Tongue (tissue), 2 donors: Measurements from ENCODE around the gene STEAP3. TPM values are rescaled to one million over a fixed set of nuclear protein-coding genes. Genes with fewer than 3 reads are reported as not detected.

Experiments
- DNase-seq: peaks from one replicate; pipeline ENCODE4 v3.0.0-alpha.2; 2015
- total RNA-seq: library from RNA; depleted of rRNA; stranded (reverse); fragments of >200 nt; gene quantifications from one replicate; pipeline ENCODE4 v1.2.3, GENCODE V29; 2014

STEAP3 gene
- total RNA-seq, 1 donor from 2014 or later = 25.2 TPM

DNA sequence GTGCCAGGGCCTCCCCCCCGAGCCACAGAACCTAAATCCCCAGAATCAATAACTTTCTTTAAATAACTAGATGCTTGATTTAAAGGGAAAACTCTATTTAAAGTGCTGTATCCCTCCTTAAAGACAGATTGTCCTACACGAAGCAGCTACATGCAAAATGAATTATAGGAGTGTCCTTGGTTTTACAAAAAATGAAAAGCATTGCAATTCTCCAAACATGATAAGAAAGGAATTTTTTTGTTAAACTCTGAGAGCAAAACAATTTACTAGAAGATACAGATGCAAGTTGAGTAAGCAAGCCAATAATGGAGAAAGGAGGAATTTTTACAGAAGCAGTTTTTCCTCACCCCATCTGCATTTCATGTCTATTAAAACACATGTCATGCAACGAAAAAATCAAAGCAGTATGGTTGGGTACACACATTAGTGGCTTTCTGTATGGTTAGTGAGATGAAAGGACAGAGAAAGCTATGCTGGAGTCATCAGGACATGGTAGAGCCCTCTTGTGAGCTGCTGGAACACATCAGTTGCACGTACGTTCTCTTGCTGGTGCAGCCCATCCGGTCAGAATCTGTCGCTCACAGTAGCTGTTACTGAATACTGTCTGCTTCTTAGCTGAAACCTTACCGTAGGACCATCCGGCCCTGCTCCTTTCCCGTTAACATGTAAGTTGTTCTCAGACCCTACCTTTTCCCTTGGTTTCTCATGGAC lies 25.9 kb upstream of the STEAP3 start:
- DNase-seq = no peak

DNA sequence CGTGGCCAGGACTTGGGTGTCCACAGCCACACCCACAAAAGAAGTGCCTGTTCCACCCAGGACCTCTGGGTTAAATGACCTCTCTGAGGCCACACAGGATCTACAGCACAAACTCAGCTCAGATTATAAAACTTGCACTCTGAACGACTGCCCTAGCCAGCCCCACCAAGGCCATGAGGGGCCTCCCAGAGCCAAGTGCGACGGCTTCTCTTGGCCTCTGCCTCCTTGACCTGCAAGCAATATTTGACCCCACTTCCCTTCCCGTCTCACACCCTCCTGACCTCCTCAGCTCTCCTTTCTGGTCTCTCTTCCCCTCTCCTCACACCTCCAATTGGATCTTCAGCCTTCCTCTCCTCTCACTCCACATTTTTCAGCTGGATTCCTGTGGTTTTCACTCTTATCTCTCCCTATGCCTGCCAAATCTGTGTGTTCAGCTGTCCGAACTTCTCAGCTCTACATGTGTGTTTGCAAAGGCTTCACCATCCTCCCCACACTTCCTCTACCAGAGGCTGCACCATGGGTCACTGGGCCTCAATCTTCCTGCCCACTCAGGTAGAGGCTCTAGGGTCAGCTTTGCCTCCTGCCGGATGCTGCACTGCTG lies 25.3 kb upstream of the STEAP3 start:
- DNase-seq = no peak

DNA sequence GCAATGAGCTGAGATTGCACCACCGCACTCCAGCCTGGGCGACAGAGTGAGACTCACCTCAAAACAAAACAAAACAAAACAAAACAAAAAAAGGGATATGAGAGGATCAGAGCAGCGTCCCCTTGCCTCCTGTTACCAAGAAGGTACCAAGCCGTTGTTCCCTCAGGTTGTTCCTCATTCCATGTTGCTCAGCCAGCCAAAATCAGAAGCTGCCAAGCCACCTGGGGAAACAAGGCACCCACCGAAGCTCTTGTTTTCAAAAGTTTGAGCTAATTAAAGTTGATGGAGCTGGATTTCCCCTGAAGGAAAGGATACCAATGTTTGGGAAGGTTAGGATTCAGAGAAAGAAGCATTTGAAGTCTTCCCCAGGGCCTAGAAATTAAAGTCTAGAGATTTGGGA lies 21.8 kb upstream of the STEAP3 start:
- DNase-seq = no peak

DNA sequence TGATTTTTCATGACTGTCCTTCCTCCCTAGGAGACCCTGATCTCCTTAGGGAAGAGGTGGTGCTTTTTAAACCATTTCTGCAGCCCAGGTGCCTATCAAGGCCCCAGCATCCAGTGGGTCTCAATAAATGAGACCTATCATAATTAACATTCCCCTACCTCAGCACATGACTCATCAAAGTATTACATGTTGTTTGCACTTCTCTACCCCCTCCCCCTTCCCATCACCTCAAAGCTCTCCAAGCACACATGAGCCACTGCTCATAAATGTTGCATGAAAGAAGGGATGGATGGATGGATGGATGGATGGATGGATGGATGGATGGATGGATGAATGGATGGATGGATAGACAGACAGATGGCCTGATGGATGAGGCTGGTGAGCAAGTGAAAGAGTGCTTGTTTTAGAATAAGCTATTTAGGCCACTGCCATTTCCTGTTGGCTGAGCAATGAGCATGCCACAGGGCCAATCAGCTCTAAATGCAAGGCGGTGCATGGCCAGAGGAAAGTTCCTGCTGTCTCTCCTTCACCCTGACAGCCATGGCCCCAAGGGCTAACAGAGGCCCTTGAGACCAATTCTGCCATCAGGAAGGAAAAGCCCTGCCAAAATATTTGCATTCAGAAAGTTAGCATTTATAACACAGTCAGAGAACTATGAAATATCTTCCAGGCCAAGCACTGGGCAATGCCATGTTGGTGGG lies 20.9 kb upstream of the STEAP3 start:
- DNase-seq = no peak

DNA sequence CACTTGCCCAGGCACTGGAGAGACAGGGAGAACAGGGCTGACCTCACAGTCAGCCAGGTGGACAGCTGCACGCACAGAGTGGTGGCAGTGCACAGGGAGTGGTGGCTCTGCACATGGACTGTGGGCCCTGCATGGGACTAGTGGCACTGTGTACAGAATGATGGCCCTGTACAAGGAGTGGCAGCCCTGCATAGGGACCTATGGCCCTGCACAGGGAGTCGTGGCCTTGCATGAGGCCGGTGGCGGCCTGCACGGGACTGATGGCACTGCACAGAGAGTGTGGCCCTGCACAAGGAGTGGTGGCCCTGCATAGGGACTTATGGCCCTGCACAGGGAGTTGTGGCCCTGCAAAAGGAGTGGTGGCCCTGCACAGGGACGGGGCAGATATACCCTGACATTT lies 19.1 kb upstream of the STEAP3 start:
- no peak for DNase-seq

DNA sequence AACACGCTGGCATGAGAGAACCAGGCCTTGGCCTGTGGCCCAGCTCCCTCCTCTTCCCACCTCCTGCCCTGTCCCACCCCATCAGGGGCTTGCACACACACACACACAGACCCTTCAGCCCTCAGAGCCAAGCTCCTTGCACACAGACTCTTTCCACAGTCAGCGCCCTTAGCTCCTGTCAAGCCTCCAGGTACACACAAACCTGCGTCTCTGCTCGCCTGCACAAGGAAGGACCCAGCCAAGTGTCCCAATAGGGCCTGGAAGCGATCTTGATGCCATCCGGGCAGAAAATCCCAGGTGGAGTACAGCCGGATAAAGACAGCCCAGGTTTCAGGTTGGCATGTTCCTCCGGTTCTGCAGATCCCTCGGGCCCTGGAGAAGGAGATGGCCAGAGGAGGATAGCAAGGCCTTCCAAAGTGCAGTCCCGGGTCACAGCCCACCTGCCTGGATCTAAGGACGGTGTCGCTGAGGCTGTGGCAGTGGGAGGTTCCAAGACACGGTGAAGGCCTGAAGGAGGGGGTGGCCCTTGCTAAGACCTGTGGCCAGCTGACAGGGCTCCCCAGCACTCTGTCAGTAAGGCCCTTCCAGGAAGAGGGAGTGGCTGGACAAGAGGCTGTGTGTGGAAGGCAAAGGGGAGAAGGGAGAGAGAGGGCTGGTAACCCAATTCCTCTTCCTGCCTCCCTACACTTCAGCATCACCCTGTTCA lies 18.5 kb upstream of the STEAP3 start:
- no peak for DNase-seq

DNA sequence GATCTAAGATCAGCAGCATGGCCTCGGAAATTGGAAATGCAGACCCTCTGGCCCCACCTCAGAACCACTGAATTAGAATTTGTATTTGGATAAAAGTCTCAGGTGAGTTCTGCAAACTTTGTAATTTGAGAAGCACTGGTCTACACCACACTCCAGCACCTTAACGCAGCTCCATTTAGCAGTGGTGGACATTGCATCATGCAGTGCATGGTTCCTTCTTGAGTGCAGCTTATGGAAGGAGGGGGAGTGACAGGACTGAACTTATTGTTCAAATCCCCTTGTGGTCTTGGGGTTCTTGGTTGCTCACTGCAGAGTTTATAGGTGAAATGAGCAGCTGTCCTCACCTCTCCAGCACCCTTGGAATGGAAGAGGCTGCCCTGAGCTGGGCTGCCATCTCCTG lies 17.4 kb upstream of the STEAP3 start:
- DNase-seq = no peak

DNA sequence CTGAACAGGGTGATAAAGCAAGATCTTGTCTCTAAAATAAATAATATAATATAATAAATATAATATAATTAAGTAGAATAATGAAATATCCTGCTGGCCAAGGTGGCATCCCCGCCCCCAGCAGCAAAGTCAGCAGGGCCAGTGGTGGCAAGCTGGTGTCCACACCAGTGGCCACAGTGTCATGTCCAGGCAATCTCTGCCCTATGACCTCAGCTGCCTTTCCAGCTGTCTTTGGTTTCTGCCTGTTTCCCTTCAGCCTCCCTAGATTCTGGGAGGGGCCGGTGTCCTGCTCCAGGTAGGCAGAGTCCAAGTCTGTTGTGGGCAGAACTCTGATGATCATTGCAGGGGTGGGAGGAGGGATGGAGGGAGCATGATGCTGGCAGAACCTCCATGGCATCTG lies 16.2 kb upstream of the STEAP3 start:
- no peak for DNase-seq

DNA sequence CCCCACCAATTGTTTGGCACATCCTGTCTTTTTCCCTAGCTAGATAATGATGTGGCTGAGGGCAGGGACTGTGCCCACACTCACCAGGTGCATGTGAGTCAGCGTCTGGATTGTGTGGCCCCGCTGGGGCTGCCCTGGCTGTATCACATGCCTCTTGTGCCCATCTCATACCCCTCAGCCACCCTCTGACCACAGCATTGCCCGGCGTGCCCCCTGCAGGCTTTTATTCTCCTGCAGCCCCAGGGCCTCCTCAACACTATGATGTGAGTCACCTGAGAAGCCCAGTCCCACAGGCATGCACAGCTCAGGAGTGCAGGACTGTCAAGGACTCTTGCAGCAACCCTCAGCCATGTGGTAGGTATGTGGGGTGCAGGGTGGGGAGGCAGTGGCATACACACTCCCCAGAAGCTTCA lies 14.8 kb upstream of the STEAP3 start:
- no peak for DNase-seq

DNA sequence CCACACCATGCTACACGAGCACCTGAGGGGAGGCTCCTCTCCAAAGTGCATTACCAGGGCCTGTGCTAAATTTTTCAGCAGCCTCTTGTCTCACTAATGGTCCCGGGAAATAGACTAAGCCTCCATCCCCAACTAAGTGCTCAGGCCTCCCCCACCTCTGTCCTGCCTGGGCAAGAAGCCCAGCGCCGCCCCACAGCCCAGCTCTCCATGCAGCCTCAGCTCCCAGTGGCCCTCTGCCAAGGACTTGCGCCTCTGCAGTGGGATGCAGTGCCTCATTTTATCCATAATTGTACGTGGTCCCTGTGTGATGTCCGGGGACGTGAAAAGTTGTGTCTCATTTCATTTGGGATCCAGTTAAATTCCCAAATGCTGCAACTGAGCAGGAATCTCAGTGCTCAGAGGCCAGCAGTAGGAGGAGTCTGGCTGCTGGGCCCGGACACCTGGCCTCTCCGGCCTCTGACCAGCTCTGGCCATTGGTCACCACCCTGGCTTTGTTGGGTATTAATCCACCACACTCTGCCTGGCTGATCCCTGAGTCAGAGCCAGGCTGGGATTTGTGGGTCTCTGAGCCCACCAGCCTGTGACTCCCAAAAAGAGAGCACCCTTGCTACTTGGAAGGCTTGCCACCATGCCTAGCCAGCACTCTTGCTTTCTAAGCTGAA lies 11.4 kb upstream of the STEAP3 start:
- no peak for DNase-seq

DNA sequence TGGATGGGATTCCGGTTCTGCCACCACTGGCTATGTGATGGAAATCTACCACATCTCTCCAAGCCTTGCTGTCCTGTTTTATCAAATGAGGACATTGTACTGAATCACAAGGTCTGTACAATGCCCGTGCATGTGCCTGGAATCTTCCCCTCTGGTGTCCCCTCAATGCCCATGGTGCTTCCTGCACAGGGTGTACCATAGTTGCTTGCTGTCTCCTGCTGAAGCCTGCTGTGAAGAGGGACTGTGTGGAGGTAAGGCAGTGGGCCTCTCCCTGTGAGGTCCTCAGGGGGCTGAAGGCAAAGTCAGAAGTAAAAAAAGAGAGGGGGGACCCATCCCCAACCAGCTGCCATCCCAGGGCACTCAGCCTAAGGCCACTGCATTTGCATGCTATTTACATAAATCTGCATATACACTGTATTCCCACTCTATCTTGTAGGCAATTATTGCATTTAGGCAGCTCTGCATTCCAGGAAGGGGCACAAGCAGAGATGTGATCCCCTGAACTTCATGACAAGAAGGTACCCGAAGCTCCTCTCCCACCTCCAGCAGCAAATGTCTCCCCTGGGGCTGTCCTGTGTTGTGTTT lies 9.1 kb upstream of the STEAP3 start:
- DNase-seq = no peak

DNA sequence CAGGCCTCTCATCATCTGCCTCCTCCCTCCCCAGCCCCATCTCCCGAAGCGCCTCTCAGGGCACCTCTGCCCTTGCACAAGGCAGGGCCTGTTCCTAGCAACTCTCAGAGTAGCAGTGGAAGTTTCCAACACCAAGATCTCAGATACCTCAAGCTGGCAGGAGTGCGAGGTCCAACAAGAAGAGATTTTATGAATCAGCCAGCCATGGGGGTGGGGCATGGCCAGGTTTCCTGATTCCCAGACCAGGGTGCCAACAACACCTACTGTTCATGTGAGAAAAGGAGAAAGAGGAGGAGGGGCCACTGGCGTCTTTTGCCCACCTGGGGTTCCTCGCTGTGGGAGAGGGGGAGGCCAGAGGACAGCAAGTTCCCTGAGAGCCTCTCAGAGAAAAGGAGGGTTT lies 6.6 kb upstream of the STEAP3 start:
- DNase-seq = no peak

DNA sequence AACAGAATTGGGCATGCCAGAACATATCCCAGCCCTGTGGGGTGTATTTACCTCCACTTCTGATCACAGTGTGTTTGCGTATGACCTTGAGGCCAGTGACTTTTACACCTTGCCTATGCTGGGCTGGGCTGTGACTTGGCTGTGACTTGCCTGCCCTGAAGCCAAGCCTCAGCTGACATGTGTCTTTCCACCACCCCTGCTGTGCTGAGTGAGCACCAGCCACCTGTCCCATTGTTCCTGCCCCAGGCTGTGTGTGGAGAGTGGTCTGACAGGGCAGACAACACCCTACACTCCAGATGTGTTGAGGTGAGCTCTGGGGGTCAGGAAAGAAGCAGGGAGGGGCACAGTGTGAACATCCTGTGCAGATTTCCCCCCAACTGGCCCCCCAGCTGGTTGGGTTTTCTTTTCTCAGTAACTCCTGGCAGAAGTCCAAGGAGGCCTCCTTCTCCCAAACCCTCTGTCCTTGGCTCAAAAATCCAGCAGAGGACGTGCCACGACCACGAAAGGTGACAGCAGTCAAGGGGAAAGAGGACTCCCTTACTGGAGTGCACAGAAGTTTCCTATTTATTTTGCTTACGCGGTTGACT lies 5.1 kb upstream of the STEAP3 start:
- peak; percentile 83 for DNase-seq

DNA sequence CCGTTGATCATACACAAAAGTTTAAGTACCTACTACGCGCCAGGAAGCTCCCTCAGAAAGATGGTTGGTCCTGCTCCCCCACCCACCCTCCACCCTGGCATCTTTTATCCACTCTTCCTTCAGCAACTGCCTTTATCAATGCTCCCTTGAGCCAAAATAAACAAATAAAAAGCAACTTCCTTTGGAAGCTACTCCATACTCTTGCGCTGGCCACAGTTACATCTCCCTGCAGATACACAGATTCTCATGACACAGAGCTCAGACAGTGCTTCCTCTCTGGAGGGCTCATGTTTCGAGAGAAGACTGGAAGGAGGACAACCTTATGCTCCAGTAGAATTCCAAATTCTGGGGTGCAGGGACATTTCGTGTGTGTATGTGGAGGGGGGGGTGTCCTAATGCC lies 3.8 kb upstream of the STEAP3 start:
- DNase-seq = no peak

DNA sequence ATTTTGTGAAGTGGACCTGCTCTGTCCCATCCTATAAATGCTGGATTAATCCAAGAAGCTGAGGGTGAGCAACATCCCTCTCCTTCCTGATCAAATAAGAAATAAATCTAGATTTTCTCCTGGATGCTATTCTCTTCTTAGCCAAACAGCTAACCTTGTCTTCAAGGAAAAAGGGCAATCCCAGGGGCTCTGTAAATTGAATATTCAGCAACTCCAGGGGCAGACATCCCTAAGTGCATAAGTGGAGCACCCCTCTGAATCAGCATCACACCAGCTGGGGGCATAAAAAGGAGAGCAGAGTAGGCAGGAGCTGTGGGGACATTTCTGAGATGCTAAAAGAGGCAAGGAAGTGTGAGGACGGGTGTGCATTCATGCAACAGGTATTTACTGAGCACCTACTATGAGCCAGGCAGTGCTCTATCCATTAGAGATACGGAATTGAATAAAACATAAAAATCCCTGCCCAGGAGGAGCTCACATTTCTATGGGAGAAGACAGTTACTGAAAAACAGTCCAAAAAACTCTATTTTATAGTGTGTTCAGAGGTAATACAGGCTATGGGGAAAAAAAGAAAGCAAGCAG lies 2.8 kb upstream of the STEAP3 start:
- DNase-seq = no peak

DNA sequence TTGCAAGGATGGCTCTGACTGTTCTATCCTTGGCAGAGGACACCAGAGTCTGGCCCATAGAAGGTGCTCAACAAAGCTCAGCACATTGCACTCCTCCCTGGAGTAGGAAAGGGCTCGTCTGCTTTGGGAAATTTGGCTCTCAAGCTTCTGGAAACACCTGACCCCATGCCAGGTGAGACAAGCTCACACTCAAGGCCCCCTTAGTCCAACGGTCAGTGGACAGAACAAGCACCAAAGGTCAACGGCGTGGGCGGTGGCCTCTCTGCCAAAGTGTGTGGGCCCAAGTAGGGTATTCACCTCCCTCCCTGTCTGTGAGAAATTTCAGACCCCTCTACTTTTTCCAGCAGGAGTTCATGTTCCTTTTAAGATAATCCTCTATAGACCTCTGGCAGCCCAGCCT lies 2.0 kb upstream of the STEAP3 start:
- DNase-seq = no peak

DNA sequence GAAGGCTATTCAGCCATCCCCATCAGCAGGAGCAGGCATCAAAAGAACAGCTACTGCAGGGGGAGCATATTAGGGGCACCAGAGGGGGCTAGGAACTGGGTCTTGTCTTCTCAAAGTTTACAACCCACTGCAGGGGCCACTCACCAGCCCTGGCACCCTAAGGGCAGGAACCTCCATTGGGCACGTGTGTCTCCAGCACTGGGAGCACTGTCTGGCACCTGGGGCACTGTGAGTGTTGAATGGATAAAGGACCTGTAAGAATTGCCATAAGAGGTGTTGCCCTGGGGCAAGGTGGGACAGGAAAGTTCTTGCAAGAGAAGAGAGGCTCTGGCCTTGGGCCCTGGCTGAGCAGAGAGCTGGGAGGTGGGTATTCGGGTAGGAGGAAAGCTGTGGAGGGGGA lies 1.4 kb upstream of the STEAP3 start:
- no peak for DNase-seq

DNA sequence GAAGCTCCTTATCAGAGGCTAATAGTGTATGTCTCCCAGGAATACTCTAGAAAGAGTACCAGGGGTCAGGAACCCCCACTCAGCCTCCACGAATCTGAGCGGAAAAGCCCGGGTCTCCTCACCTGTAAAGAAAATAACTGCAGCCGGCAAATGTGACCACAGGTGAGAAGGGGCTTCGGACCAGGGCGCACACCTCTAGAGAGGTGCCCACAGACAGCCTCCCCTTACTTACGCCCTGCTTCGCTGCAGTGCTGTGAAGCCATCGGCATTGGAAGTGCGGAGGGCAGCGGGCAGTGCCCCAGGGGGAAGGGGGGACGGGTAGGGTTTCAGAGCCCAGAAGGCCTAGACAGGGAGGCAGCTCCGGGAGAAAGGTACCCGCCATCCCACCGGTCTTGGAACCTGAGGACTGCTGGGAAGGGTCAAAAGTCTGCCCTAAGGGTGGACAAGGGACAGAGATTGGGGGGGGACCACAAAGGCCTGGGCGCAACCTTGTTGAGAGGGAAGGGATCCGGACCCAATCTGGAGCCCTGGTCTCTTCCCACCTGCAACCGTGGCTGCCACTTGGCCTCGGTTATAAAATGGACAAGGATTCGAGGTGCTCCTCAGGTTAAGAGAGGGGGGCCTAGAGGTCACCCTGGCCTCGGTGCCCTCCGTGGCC lies 642 bp upstream of the STEAP3 start:
- DNase-seq = no peak

DNA sequence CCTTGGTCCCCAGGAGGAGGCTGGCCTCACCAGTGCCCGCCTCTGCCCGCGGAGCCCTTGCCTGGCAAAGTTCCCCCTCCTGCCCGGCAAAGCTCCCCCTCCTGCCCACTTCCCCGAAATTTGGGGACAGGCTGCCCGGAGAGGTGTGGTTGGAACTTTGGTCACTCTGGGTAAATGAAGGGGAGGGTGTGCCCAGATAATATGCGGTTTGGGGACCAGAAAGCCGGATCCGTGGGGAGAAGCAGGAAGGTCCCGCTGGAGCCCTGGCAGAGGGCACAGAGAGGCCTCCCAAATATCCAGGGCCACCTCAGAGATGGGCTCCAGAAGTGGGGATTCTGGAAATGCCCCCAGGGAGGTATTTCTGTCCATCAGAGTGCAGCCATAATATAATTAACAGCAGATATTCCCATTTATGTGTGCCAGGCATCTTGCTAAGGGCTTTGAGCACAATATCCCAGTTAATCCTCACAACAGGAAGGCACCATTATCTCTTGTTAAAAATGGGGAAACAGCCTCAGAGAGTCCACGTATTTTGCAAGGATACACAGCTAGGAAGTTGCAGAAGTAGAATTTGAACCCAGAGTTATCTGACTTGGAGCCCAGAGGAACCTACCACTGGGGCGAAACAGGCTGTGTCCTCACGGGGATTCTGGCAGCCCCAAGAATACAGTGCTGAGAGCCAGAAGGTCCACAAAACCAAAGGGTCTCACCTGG lies 914 bp downstream of the STEAP3 start:
- no peak for DNase-seq
